Glutamatergic neuron (in vitro differentiated cells): ENCODE data around the gene HYI. TPM values are rescaled to one million over a fixed set of nuclear protein-coding genes. Genes with fewer than 3 reads are reported as not detected.
A peak's percentile ranks its signal among the peaks of the same experiment; 100 is the strongest.

Source experiments
- DNase-seq: peaks from one replicate; pipeline ENCODE4 v3.0.0; 2022
- H3K27ac Mint-ChIP-seq: one replicate; pipeline ENCODE4 v1.8.0; 2020; ENCODE audit warnings: mild to moderate bottlenecking, mixed read lengths, inconsistent platforms; ENCODE audit not compliant: unreplicated experiment
- H3K27me3 Mint-ChIP-seq: one replicate; pipeline ENCODE4 v1.8.0; 2020; ENCODE audit warnings: mild to moderate bottlenecking, moderate library complexity, mixed read lengths, inconsistent platforms; ENCODE audit not compliant: unreplicated experiment
- H3K36me3 Mint-ChIP-seq: one replicate; pipeline ENCODE4 v1.8.0; 2020; ENCODE audit warnings: mild to moderate bottlenecking, mixed read lengths, inconsistent platforms; ENCODE audit not compliant: unreplicated experiment
- H3K4me1 Mint-ChIP-seq: one replicate; pipeline ENCODE4 v1.8.0; 2020; ENCODE audit warnings: mild to moderate bottlenecking, low read depth, mixed read lengths, inconsistent platforms; ENCODE audit not compliant: unreplicated experiment
- H3K4me3 Mint-ChIP-seq: one replicate; pipeline ENCODE4 v1.8.0; 2020; ENCODE audit warnings: mild to moderate bottlenecking, mixed read lengths, inconsistent platforms; ENCODE audit not compliant: unreplicated experiment
- H3K9me3 Mint-ChIP-seq: one replicate; pipeline ENCODE4 v1.8.0; 2020; ENCODE audit warnings: mild to moderate bottlenecking, moderate library complexity, mixed read lengths, inconsistent platforms; ENCODE audit not compliant: unreplicated experiment
- total RNA-seq: library from RNA; stranded (reverse); fragmentation: NEBNext Ultra II Directional; extraction: Animal tissue kit (Norgen Biotek cat#: 25700); gene quantifications from one replicate; pipeline ENCODE4 v1.2.1, GENCODE V29; 2021; ENCODE audit not compliant: unreplicated experiment
- TF ChIP-seq, protein P1 (sequence below): fragments of 200-600 bp; sonication (generic); IDR thresholded peaks from one replicate; pipeline ENCODE4 v1.5.0; 2021; ENCODE audit not compliant: partially characterized antibody, unreplicated experiment

The HYI gene
- total RNA-seq, 1 donor from 2014 or later: 18.7 TPM

DNA sequence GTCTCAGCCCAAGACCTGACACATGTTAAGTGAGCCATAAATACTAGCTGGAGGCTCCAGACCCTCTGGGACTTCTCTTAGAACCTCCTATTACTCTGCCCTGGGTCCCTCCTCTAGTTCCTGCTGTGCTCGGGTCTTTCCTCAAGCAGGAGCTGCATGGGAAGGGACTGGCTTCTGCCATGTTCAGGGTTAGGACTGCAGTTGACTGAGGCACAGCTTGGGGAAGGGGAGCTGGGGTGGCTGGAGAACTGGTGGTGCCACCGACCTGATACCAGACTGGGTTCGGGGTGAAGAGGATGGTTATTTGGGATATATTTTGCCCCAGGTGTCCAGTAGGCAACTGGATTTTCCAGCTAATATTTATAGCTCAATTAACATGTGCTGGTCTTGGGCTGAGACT is 15.7 kb downstream of the HYI start:
- peaks cover 2% of the 10 kb centered on the region for H3K9me3 Mint-ChIP-seq
- no peak for DNase-seq
- peaks cover 5% of the 10 kb centered on the region for H3K27me3 Mint-ChIP-seq
- no peak overlapping the region for H3K4me3 Mint-ChIP-seq
- TF ChIP-seq, protein P1, sequence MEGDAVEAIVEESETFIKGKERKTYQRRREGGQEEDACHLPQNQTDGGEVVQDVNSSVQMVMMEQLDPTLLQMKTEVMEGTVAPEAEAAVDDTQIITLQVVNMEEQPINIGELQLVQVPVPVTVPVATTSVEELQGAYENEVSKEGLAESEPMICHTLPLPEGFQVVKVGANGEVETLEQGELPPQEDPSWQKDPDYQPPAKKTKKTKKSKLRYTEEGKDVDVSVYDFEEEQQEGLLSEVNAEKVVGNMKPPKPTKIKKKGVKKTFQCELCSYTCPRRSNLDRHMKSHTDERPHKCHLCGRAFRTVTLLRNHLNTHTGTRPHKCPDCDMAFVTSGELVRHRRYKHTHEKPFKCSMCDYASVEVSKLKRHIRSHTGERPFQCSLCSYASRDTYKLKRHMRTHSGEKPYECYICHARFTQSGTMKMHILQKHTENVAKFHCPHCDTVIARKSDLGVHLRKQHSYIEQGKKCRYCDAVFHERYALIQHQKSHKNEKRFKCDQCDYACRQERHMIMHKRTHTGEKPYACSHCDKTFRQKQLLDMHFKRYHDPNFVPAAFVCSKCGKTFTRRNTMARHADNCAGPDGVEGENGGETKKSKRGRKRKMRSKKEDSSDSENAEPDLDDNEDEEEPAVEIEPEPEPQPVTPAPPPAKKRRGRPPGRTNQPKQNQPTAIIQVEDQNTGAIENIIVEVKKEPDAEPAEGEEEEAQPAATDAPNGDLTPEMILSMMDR: no peak
- no peaks in the 10 kb centered on the region for H3K36me3 Mint-ChIP-seq
- no peaks in the 10 kb centered on the region for H3K4me1 Mint-ChIP-seq
- no peak overlapping the region for H3K27ac Mint-ChIP-seq

DNA sequence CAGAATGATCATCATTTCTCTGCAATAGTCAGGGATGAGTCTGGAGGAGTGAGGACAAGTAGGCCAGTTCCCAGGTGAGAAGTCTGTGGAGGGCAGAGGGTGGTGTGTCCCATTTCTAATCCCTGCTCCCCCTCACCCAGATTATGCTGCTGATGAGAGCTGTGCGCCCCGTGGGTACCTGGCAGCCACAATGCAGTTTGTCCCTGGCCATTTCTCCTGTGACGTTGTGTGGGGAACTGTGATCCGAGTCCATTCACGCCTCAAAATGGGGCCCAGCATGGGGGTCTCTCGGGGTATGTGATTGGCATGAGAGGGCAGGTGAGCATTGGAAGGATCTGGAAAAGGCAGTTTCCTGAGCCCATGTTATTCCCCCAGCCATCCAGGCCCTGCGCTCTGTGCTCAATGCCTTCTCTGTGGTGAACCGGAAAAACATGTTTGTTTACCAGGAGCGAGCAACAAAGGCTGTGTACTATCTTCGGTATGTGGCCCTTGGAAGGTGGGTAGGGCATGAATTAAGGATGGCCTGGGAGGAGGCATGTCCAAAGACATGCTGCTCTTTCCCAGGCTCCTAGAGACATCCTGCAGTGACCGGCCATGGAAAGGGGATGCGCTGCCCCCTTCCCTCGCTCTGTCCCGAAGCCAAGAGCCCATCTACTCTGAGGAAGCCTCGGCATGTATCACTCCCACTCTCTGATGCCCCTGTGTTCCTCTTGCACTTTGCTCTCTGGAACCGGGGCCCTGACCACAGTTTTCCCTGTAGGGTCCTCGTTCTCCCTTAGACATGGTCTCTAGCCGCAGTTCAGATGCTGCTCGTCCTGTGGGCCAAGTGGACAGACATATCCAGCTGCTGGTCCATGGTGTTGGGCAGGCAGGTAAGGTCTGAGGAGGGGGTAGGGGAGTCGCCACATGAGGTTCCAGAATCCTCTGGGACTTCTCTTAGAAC is 16.4 kb downstream of the HYI start:
- Mint-ChIP-seq H3K27ac (no peak overlapping the region), H3K36me3 (no peaks in the 10 kb centered on the region), H3K4me1 (no peaks in the 10 kb centered on the region), H3K27me3 (peaks cover 5% of the 10 kb centered on the region), H3K9me3 (peaks cover 2% of the 10 kb centered on the region), H3K4me3 (no peak overlapping the region)
- TF ChIP-seq, protein P1: no peak
- DNase-seq: no peak

DNA sequence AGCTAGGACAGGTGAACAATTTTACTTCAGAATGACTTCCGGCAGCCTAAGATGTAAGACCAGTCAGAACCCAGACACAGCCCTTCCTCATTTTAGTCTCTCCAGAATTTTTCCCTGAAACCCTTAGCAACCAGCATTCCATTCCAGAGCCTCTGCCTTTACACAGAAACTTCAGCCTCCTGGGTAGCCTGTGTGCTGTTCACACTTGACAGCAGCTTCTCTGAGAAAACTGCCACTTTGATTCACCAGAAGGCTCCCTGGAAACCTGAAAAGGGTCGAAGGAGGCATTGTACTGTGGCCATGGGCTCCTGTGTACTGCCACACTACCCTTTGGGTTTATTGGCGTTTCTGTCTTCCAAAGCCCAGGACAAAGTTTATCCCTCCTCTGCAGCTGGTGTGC is 17.4 kb downstream of the HYI start:
- Mint-ChIP-seq H3K36me3 (no peaks in the 10 kb centered on the region), H3K27ac (no peak overlapping the region), H3K27me3 (peaks cover 5% of the 10 kb centered on the region), H3K4me1 (no peaks in the 10 kb centered on the region), H3K4me3 (no peak overlapping the region), H3K9me3 (peaks cover 6% of the 10 kb centered on the region)
- TF ChIP-seq, protein P1: no peak
- DNase-seq: no peak

DNA sequence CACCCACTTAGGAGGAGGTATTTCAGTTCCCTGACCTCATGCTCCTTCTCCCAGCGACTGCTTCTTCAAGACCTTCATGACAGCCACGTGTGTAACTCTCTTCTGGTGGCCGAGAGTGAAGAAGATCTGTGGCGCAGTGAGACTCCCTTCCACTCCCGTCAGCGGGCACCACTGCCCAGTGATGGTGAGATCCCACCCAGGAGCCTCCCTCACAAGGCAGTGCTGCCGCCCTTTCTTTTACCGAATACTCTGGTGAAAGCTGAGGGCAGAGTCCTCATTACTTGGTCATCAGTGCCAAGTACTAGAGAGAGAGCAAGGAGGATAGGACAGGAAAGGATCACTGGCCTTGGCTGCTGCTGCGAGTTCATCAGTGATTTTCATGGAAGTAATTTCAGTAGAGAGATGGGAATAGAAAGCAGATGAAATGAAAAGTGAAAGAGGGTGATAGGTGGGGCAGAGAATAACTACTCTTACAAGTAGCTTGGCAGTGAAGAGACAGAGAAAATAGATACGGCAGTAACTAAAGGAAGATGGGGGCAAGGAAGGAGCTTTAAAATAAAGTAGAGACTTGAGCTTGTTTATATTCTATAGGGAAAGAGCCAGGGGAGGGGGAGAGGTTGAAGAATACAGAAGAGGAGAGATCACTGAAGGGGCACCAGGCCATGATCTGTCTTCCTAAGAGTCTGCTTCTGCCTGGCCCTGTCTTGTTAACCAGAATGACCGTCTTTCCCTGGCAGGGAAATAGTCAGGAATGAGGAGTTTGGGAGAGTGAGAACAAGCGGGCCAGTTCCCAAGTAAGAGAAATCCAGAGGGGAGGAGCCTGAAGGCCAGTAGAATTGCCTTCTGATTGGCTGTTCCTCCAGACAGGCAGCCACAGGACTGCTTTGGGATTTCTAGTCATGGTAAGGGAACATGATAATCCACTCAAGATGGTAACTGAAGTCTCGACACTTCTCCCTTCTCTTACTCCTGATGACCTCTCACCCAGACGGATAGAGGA is 18.3 kb downstream of the HYI start:
- no peak overlapping the region for H3K4me3 Mint-ChIP-seq
- H3K27ac Mint-ChIP-seq: no peak overlapping the region
- no peaks in the 10 kb centered on the region for H3K4me1 Mint-ChIP-seq
- H3K9me3 Mint-ChIP-seq: peaks cover 6% of the 10 kb centered on the region
- peaks cover 2% of the 10 kb centered on the region for H3K27me3 Mint-ChIP-seq
- peak; percentile 4 for DNase-seq
- TF ChIP-seq, protein P1: no peak
- H3K36me3 Mint-ChIP-seq: no peaks in the 10 kb centered on the region
